SK-N-SH treated with all-trans-retinoic acid at 6 μM for 48 hours (cell line): ENCODE data around the gene SAMD7.

ENCODE experiments used
- ARNTL ChIP-seq: fragments of 450-650 bp; formaldehyde crosslinking; IDR thresholded peaks from 2 replicates; pipeline ENCODE4 v1.5.0; 2020; ENCODE audit warnings: low read depth, mild to moderate bottlenecking, moderate library complexity, borderline replicate concordance
- CREB5 ChIP-seq: fragments of 250-450 bp; sonication (Bioruptor Pico); IDR thresholded peaks from 2 replicates; pipeline ENCODE4 v1.5.1; 2020; ENCODE audit warnings: low read depth, mild to moderate bottlenecking, moderate library complexity
- ESRRG ChIP-seq: fragments of 250-450 bp; sonication (Bioruptor Pico); IDR thresholded peaks from 2 replicates; pipeline ENCODE4 v1.6.1; 2021; ENCODE audit warnings: mild to moderate bottlenecking
- ISL1 ChIP-seq: fragments of 250-450 bp; sonication (Bioruptor Pico); IDR thresholded peaks from 2 replicates; pipeline ENCODE4 v2.1.2; 2022; ENCODE audit warnings: mild to moderate bottlenecking, moderate library complexity
- PATZ1 ChIP-seq: fragments of 250-450 bp; sonication (Bioruptor Pico); IDR thresholded peaks from 2 replicates; pipeline ENCODE4 v1.8.0; 2020; ENCODE audit warnings: mild to moderate bottlenecking, moderate library complexity, borderline replicate concordance
- RARB ChIP-seq: fragments of 250-450 bp; sonication (Bioruptor Pico); IDR thresholded peaks from 2 replicates; pipeline ENCODE4 v1.8.0; 2021; ENCODE audit warnings: mild to moderate bottlenecking, moderate library complexity
- SNAI2 ChIP-seq: fragments of 250-450 bp; sonication (Bioruptor Pico); IDR thresholded peaks from 2 replicates; pipeline ENCODE4 v1.5.0; 2020; ENCODE audit warnings: mild to moderate bottlenecking, moderate library complexity
- TCF4 ChIP-seq: fragments of 250-450 bp; sonication (Bioruptor Pico); IDR thresholded peaks from 2 replicates; pipeline ENCODE4 v1.8.0; 2021; ENCODE audit warnings: mild to moderate bottlenecking, moderate library complexity, borderline replicate concordance
- ZC3H10 ChIP-seq: fragments of 250-450 bp; sonication (Bioruptor Pico); IDR thresholded peaks from 2 replicates; pipeline ENCODE4 v1.5.1; 2021; ENCODE audit warnings: mild to moderate bottlenecking, moderate library complexity
- ZFP30 ChIP-seq: fragments of 450-650 bp; formaldehyde crosslinking; IDR thresholded peaks from 2 replicates; pipeline ENCODE4 v1.5.0; 2022; ENCODE audit warnings: mild to moderate bottlenecking, moderate library complexity
- ZNF565 ChIP-seq: fragments of 450-650 bp; formaldehyde crosslinking; conservative IDR thresholded peaks from 2 replicates; pipeline ENCODE4 v1.5.0; 2020; ENCODE audit warnings: low read depth, mild to moderate bottlenecking, moderate library complexity
- ZNF8 ChIP-seq: fragments of 450-650 bp; formaldehyde crosslinking; IDR thresholded peaks from 2 replicates; pipeline ENCODE4 v1.5.0; 2020; ENCODE audit warnings: mild to moderate bottlenecking, moderate library complexity
- TF ChIP-seq, protein P1 (sequence below): fragments of 250-450 bp; sonication (Bioruptor Pico); IDR thresholded peaks from 2 replicates; pipeline ENCODE4 v1.8.0; 2021; ENCODE audit warnings: low read depth, mild to moderate bottlenecking, moderate library complexity, borderline replicate concordance

GRCh38 chr3:169952045-169952444 is 40.7 kb downstream of the SAMD7 start:
- TF ChIP-seq PATZ1 (CRISPR knock-in tag) (no peak), ZNF8 (CRISPR knock-in tag) (no peak), RARB (CRISPR knock-in tag) (no peak), TCF4 (CRISPR knock-in tag) (no peak), SNAI2 (CRISPR knock-in tag) (no peak), ISL1 (no peak), ESRRG (CRISPR knock-in tag) (no peak), ZFP30 (CRISPR knock-in tag) (no peak), ZNF565 (no peak), ARNTL (CRISPR knock-in tag) (no peak), CREB5 (CRISPR knock-in tag) (no peak), ZC3H10 (CRISPR knock-in tag) (no peak)
- TF ChIP-seq, protein P1, sequence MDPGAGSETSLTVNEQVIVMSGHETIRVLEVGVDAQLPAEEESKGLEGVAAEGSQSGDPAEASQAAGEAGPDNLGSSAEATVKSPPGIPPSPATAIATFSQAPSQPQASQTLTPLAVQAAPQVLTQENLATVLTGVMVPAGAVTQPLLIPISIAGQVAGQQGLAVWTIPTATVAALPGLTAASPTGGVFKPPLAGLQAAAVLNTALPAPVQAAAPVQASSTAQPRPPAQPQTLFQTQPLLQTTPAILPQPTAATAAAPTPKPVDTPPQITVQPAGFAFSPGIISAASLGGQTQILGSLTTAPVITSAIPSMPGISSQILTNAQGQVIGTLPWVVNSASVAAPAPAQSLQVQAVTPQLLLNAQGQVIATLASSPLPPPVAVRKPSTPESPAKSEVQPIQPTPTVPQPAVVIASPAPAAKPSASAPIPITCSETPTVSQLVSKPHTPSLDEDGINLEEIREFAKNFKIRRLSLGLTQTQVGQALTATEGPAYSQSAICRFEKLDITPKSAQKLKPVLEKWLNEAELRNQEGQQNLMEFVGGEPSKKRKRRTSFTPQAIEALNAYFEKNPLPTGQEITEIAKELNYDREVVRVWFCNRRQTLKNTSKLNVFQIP = no peak
